ENCODE data around the gene TM7SF2. TPM values are rescaled to one million over a fixed set of nuclear protein-coding genes. Genes with fewer than 3 reads are reported as not detected.

The TM7SF2 gene
- total RNA-seq: 1 to 10 TPM; 9.3 TPM

DNA sequence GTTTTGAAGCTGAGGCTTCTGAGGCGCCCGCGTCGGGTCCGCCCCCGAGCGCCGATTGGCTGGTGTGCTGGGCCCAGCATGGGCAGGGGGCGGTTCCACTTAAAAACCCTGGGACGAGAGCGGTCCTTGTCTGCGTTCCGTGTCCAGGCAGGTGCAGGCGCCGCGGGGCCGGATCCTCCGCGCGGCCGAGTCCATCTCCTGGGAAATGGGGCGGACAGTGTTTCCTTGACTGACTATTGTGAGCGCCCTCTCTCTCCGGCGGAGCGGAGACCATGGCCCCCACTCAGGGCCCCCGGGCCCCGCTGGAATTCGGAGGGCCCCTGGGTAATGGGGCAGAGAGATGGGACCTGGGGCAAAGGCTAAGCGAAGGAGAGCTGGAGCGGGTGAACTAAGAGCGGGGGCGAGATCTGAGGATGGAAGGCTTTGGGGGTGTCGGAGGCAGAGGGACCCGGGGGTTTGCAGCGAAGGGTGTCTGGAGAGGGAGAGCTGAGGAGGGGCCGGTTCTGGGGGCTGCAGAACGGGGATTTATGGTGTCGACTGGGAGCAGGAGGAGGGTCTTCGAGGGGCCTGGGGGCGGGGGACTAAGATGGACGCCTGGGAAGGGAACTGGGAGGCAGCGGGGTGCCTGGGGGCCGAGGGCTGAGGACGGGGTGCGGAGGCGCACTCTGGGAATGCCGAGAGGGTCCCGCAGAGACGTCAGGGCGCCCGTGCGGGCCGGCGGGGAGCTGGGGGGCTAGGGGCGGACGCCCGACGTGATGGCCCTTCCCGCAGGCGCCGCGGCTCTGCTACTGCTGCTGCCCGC, at the start of gene TM7SF2:
Gene TM7SF2 (plus strand): TSS at position 129 of the 802 bp plus-strand sequence. CDS start 144 bp downstream, at position 273.

DNA sequence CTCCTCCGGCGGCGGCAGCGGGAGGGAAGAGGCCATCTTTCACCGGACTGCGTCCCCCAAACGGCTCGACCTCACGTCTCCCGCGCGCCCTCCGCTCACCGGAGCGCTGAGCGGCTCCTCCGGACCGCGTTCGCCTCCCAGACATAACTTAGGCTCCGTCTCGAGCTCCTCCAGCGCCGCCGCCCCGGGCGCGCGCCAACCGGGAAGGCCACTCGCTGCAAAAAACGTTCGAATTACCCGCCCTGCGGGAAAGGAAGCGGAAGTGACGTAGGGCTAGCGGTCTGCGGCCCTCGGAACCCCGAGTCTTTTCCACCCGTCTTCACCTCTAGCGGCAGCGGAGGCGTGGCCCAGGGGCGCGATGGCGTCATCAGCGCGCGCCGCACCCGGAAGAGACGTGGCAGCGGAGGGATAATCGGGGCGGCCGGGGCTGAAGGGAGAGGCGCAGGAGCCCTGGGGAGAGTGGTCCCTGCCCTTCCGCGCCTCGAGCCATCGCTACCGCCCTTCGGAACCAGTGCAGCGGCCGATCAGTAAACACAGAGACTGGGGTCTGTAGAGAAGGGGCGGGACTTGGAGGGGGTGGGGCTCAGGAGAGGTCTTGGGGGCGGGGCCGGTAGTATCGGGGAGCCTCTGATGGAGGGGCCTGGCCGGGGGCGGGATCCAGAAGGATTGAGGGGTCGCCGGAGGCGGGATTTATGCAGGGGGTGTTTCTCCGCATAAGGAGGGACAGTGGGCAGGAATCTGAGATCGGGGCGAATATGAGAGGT, 27.7 kb upstream of the TM7SF2 start, which contains the start of the genes CDCA5 and ZFPL1:
Gene CDCA5 (minus strand): TSS at position 207 of the 764 bp plus-strand sequence. CDS start 62 bp downstream, at position 145.
Gene ZFPL1 (plus strand): TSS at position 389 of the 764 bp plus-strand sequence. CDS start 477 bp downstream, outside the sequence.

DNA sequence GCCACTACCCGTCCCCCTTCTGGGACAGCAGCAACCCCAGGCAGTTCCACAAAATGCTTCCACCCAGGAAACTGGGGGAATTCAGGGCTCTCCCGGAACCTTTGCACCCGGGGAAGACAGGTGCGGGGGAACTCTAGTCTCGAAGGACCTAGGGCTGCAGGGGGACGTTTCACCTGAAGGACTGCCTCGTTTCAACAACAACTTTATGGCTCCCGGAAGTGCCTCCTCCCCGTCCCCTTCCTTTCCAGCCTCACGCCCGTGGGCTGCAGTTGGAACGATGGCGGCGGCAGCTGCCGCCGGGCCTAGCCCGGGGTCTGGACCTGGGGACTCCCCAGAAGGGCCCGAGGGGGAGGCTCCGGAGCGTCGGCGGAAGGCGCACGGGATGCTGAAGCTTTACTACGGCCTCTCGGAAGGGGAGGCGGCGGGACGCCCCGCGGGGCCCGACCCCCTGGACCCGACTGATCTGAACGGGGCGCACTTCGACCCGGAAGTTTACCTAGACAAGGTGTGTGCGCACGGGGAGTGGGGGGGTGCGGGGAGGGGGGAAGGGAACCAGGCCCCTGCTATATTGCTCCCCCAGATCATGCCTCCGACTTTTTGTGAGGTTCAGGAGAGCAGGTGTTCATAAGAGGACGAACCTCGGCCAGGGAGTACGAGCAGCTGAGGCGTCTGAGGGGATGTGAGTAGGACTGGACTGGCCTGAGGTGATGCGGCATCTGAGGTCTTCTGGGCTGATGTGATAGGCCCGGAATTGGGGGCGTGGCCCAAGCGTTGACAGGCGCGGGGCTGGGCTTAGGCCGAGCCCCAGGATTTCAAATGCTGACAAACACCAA, 15.5 kb upstream of the TM7SF2 start, which contains the start of gene VPS51:
Gene VPS51 (plus strand): TSS at position 241 of the 833 bp plus-strand sequence. CDS start 37 bp downstream, at position 278.

DNA sequence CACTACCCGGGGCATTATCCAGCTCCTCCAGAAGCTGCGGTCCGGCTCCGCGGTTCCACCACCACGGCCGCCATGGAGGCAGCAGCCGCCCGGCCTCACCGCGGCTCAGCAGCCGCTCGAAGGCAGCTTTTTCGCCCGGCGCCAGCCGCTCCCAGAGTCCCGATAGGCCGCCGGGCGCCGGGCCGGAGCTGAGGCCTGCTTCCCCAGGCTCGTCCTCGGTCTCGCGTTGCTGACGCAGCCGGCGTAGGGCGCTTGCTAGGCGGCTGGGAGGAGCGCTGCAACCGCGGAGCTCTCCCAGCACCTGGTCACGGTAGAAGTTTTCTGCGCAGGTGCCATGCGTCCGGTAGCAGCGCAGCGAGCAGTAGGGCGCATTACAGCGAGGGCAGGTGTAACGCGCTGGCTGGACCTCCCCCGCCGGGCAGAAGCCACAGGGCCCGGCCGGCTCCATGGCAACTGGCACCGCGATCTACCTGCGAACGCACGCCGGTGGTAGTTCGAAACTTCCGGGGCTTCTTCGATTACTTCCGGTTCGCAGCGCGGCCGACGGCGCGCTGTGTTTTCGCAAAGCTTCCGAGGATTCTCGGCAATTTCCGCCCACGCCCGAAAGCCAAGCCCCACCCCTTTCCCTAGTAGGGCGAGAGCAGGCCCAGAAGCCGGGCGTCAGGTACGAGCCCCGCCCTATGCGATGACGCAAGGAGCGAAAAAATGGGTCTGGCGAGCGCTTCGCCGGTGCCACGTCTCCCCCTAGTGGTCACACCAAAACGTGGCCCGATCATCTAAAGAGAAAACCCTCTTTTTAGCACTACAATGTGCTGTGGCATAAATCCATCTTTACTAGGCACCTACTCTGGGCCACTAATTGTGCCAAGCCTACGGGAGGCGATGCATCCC, 5.8 kb downstream of the TM7SF2 start, which contains the start of gene ZNHIT2:
Gene ZNHIT2 (minus strand): TSS at position 496 of the 891 bp plus-strand sequence. CDS start 48 bp downstream, at position 448.

DNA sequence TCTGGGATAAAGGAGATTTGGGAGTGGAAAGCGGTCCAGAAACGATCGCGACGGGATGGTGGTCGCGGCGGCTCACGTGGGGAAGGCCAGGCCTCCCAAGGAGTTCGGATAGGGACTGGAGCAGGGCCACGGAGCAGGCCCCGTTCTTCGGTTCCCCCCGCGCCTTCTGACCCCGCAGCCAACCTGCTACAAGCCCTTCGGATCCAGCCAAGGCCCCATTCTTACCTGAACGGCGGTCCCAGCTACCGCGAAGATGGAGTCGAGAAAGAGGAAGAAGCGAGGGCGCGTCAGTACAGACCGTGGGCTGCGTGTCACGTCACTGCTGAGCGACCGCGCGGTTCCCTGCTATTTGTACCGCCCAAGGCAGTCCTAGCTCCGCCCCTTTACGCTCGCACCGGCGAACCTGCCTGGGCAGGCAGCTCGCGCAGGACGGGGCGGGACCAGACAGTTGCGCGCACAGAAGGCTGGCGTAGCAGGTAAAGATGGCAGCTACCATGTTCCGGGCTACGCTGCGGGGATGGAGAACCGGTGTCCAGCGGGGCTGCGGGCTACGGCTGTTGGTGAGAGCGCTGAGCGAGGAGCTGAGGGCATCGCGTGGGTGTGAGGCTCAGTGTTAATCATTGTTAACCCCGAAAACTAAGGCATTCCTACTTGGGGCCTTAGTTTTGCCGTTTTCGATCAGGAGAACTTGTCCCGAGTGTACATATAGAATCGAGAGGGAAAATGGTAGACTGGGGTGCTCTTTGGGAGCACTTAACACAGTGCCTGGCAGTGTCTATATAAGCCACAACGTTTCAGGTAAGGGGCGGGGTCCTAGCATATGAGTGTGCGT, 10.4 kb downstream of the TM7SF2 start, which contains the start of the genes FAU and MRPL49:
Gene FAU (minus strand): TSS at position 270 of the 832 bp plus-strand sequence. CDS start 321 bp downstream, outside the sequence.
Gene MRPL49 (plus strand): TSS at position 457 of the 832 bp plus-strand sequence. CDS start 26 bp downstream, at position 483.

DNA sequence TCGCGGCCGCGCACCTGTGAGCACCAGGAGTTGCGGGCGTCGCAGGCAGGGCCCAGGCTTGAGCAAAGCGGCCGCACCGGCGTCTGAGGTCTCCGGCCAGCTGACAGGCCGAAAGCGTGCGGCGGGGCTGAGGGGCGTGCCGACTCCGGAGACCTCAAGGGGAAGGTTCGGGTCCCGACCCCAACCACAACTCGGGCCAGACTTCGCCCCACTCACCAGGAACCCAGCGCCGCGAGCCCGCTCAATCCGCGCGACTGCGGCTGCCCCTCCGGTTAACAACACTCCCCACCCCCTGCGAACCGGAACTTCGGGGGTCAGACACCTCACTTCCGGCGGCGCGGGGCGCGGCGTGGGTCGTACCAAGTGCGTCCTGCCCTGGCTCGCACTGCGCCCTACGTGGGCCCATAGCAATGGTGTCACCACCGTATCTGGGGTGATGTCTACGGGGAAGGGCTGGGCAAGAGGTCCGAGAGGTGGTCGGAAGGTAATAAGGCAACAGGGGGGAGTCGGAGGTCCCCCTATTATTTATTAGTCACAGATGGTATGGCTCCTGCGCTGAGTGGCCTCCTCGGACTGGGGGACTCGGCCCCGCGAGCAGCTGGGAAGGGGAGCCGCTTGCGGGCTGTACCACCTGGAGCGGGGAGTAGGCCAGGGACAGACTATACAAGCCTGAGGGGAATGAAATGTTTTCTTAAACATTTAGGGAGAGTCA, 22.7 kb downstream of the TM7SF2 start, which contains the start of gene SYVN1:
Gene SYVN1 (minus strand): TSS at position 280 of the 712 bp plus-strand sequence. CDS start 918 bp downstream, outside the sequence.

Small RNAs within 50 kb of the gene (small RNA-seq; reads per million reads assigned to genes)
- gene HIGD1AP10: 0 reads per million in 2 donors
- gene PDCL2P2: 0 reads per million in 2 donors
- 8.9 to 14.1 reads per million in 2 donors for gene RNU2-23P

Other genes with a start within 250 kb of the TM7SF2 start
- 10 to 100 TPM; 16.2 to 49.0 TPM for gene EHD1, start 233.3 kb upstream of the TM7SF2 start, total RNA-seq
- gene ATG2A, start 194.7 kb upstream of the TM7SF2 start, total RNA-seq: 10 to 100 TPM; 22.3 to 58.5 TPM
- gene PPP2R5B, start 187.2 kb upstream of the TM7SF2 start, total RNA-seq: 10 to 100 TPM in 1 of 2 donors, 1 to 10 TPM in 1; 9.0 to 29.9 TPM
- gene GPHA2, start 176.0 kb upstream of the TM7SF2 start, total RNA-seq: not detected
- gene MAJIN, start 139.8 kb upstream of the TM7SF2 start, total RNA-seq: not detected
- 10 to 100 TPM; 10.7 to 29.0 TPM for gene BATF2, start 114.9 kb upstream of the TM7SF2 start, total RNA-seq
- 100 to 1,000 TPM; 112 to 138 TPM for gene ARL2, start 97.7 kb upstream of the TM7SF2 start, total RNA-seq
- gene SNX15, start 84.4 kb upstream of the TM7SF2 start, total RNA-seq: 1 to 10 TPM; 9.3 to 9.6 TPM
- 10 to 100 TPM; 10.3 to 25.0 TPM for gene SAC3D1, start 70.7 kb upstream of the TM7SF2 start, total RNA-seq
- 10 to 100 TPM in 1 of 2 donors, 1 to 10 TPM in 1; 5.7 to 11.7 TPM for gene NAALADL1, start 53.3 kb upstream of the TM7SF2 start, total RNA-seq
- gene CDCA5, start 27.8 kb upstream of the TM7SF2 start, total RNA-seq: 10 to 100 TPM; 11.4 to 29.6 TPM
- gene ZFPL1, start 27.6 kb upstream of the TM7SF2 start, total RNA-seq: 10 to 100 TPM; 32.0 to 33.0 TPM
- gene VPS51, start 15.7 kb upstream of the TM7SF2 start, total RNA-seq: 10 to 100 TPM; 78.5 to 78.6 TPM
- gene ZNHIT2, start 5.8 kb downstream of the TM7SF2 start, total RNA-seq: 10 to 100 TPM; 13.1 to 16.7 TPM
- 100 to 1,000 TPM; 127 to 221 TPM for gene FAU, start 10.3 kb downstream of the TM7SF2 start, total RNA-seq
- 10 to 100 TPM; 59.2 to 59.6 TPM for gene MRPL49, start 10.4 kb downstream of the TM7SF2 start, total RNA-seq
- 10 to 100 TPM; 16.0 to 18.6 TPM for gene SYVN1, start 22.6 kb downstream of the TM7SF2 start, total RNA-seq
- gene SPDYC, start 58.4 kb downstream of the TM7SF2 start, total RNA-seq: not detected
- gene CAPN1, start 70.1 kb downstream of the TM7SF2 start, total RNA-seq: 100 to 1,000 TPM; 101 to 111 TPM
- 10 to 100 TPM; 18.6 to 37.3 TPM for gene POLA2, start 150.1 kb downstream of the TM7SF2 start, total RNA-seq
- gene CDC42EP2, start 203.0 kb downstream of the TM7SF2 start, total RNA-seq: 1 to 10 TPM in 1 of 2 donors, under 1 TPM in 1; 0.34 to 3.0 TPM
- gene DPF2, start 222.0 kb downstream of the TM7SF2 start, total RNA-seq: 10 to 100 TPM; 43.7 to 45.6 TPM
- gene TIGD3, start 242.9 kb downstream of the TM7SF2 start, total RNA-seq: under 1 TPM; under 0.01 to 0.33 TPM